A673 (cell line): ENCODE measurements around the gene ABI3. TPM values are rescaled to one million over a fixed set of nuclear protein-coding genes. Genes with fewer than 3 reads are reported as not detected.

ENCODE experiments used
- BruUV-seq: library from RNA; stranded (reverse); fragments of 400-500 nt; replicated peaks from 2 replicates; lab custom pipeline; 2021; lab: Mats Ljungman, UMichigan
- CTCF ChIA-PET: fragments of 300-600 bp; sonication (Branson Sonifier 250); formaldehyde crosslinking; loops from one replicate; lab custom pipeline; 2022; ENCODE audit warnings: antibody characterized with exemption; lab: Charles Lee
- POLR2A ChIA-PET: fragments of 300-600 bp; sonication (Branson Sonifier 250); formaldehyde crosslinking; loops from one replicate; lab custom pipeline; 2022; ENCODE audit warnings: antibody characterized with exemption; ENCODE audit not compliant: low non-redundant PET; lab: Charles Lee
- DNase-seq: peaks from one replicate; pipeline ENCODE4 v3.0.0-alpha.2; 2015; ENCODE audit warnings: low spot score
- H3K27ac ChIP-seq: fragments of 200-600 bp; sonication (generic); 2 replicates; pipeline ENCODE4 v1.5.1; 2016; ENCODE audit warnings: mixed run types, low read depth, mild to moderate bottlenecking, mixed read lengths, antibody characterized with exemption, low read length; ENCODE audit not compliant: poor library complexity, severe bottlenecking
- H3K27me3 ChIP-seq: fragments of 200-600 bp; sonication (generic); replicated peaks from 2 replicates; pipeline ENCODE4 v1.6.1; 2017; ENCODE audit warnings: mixed run types, low read depth, mild to moderate bottlenecking, mixed read lengths, antibody characterized with exemption, low read length; ENCODE audit not compliant: insufficient read depth, poor library complexity
- H3K36me3 ChIP-seq: fragments of 200-600 bp; sonication (generic); 2 replicates; pipeline ENCODE4 v1.6.1; 2016; ENCODE audit warnings: mixed run types, mild to moderate bottlenecking, mixed read lengths, antibody characterized with exemption, low read length; ENCODE audit not compliant: insufficient read depth, poor library complexity, severe bottlenecking
- H3K4me1 ChIP-seq: fragments of 200-600 bp; sonication (generic); 2 replicates; pipeline ENCODE4 v1.6.1; 2017; ENCODE audit warnings: mixed run types, mild to moderate bottlenecking, mixed read lengths, antibody characterized with exemption, low read length; ENCODE audit not compliant: insufficient read depth, poor library complexity, severe bottlenecking
- H3K4me3 ChIP-seq: fragments of 200-600 bp; sonication (generic); 2 replicates; pipeline ENCODE4 v1.5.1; 2016; ENCODE audit warnings: low read depth, mixed run types, mild to moderate bottlenecking, mixed read lengths, low read length; ENCODE audit not compliant: poor library complexity, severe bottlenecking
- H3K9me3 ChIP-seq: fragments of 200-600 bp; sonication (generic); 2 replicates; pipeline ENCODE4 v1.6.1; 2016; ENCODE audit warnings: mixed run types, low read depth, mild to moderate bottlenecking, mixed read lengths, antibody characterized with exemption, low read length; ENCODE audit not compliant: poor library complexity, severe bottlenecking
- CTCF ChIP-seq: fragments of 300-800, 200-600 bp; sonication (generic); conservative IDR thresholded peaks from 2 replicates; pipeline ENCODE4 v1.5.1; 2017; ENCODE audit warnings: low read depth, mild to moderate bottlenecking, antibody characterized with exemption, low read length, moderate library complexity, mixed read lengths
- EZH2 ChIP-seq: fragments of 200-600 bp; sonication (generic); IDR thresholded peaks from 2 replicates; pipeline ENCODE4 v1.6.1; 2017; ENCODE audit warnings: borderline replicate concordance, low read depth, mild to moderate bottlenecking, mixed read lengths, antibody characterized with exemption, low read length; ENCODE audit not compliant: poor library complexity, severe bottlenecking
- intact Hi-C: fragments of 100-400 bp; cut with micrococcal nuclease; formaldehyde crosslinking; loops from one replicate; pipeline ENCODE4 v1.10.0; 2022; ENCODE audit not compliant: unreplicated experiment
- total RNA-seq: library from RNA; stranded (reverse); gene quantifications from 2 replicates; pipeline ENCODE4 v1.2.3, GENCODE V29; 2021

Gene ABI3
- total RNA-seq, 1 experiment from 2014 or later: 9.7 TPM

- no peaks in the 10 kb centered on the region for H3K4me1 ChIP-seq
- no peak overlapping the region for H3K27ac ChIP-seq
- no peaks in the 10 kb centered on the region for H3K27me3 ChIP-seq
- TF ChIP-seq EZH2 (no peak), CTCF (no peak)
- CTCF ChIA-PET: no interaction called here
- H3K4me3 ChIP-seq: no peak overlapping the region
- H3K9me3 ChIP-seq: no peaks in the 10 kb centered on the region
- no peak for DNase-seq
- H3K36me3 ChIP-seq: peaks cover 13% of the 10 kb centered on the region
- intact Hi-C loops: no loop called here
- POLR2A ChIA-PET: no interaction called here
- BruUV-seq: no TSS peak
These were observed 7.3 kb downstream of the ABI3 start for GRCh38 chr17:49217651-49218413.

- peaks cover 27% of the 10 kb centered on the region for H3K36me3 ChIP-seq
- no peak for DNase-seq
- TF ChIP-seq EZH2 (no peak), CTCF (peak; percentile 29; the same call in 1 of the 2 replicates)
- no peak overlapping the region for H3K4me3 ChIP-seq
- ChIA-PET POLR2A (no interaction called here), CTCF (no interaction called here)
- no peaks in the 10 kb centered on the region for H3K9me3 ChIP-seq
- H3K4me1 ChIP-seq: no peaks in the 10 kb centered on the region
- no peaks in the 10 kb centered on the region for H3K27me3 ChIP-seq
- BruUV-seq: no TSS peak
- no peak overlapping the region for H3K27ac ChIP-seq
- intact Hi-C loops: no loop called here
These were observed 8.7 kb downstream of the ABI3 start for GRCh38 chr17:49218941-49219913.

GRCh38 chr17:49219987-49220386, 9.5 kb downstream of the ABI3 start:
- peaks cover 34% of the 10 kb centered on the region for H3K36me3 ChIP-seq
- DNase-seq: no peak
- no TSS peak for BruUV-seq
- no peak overlapping the region for H3K27ac ChIP-seq
- intact Hi-C loops: loop anchor here (10.0 kb wide), 1 partner anchor 545 kb away; no protein-coding TSS in a partner anchor
- POLR2A ChIA-PET: interaction anchor here (0.7 kb wide), 1 partner anchor 47 kb away, joined by 6 read pairs; no protein-coding TSS in a partner anchor
- no peaks in the 10 kb centered on the region for H3K27me3 ChIP-seq
- no peaks in the 10 kb centered on the region for H3K4me1 ChIP-seq
- CTCF ChIA-PET: no interaction called here
- TF ChIP-seq EZH2 (no peak), CTCF (no peak)
- no peak overlapping the region for H3K4me3 ChIP-seq
- H3K9me3 ChIP-seq: no peaks in the 10 kb centered on the region
